ENCODE measurements around the gene OBSCN. TPM values are rescaled to one million over a fixed set of nuclear protein-coding genes. Genes with fewer than 3 reads are reported as not detected.
"Not testable (repeated sequence)": the region's sequence is repeated elsewhere in the genome, so short reads cannot be mapped to it uniquely, and the experiment has no call there.

OBSCN gene
- total and polyA plus RNA-seq, 10 of the 15 experiments (the other 5 are each of a cell fraction or from before 2014, with no cell fraction given), result 0.01 to 0.36 (median 0.08) TPM; not detected in 2

DNA sequence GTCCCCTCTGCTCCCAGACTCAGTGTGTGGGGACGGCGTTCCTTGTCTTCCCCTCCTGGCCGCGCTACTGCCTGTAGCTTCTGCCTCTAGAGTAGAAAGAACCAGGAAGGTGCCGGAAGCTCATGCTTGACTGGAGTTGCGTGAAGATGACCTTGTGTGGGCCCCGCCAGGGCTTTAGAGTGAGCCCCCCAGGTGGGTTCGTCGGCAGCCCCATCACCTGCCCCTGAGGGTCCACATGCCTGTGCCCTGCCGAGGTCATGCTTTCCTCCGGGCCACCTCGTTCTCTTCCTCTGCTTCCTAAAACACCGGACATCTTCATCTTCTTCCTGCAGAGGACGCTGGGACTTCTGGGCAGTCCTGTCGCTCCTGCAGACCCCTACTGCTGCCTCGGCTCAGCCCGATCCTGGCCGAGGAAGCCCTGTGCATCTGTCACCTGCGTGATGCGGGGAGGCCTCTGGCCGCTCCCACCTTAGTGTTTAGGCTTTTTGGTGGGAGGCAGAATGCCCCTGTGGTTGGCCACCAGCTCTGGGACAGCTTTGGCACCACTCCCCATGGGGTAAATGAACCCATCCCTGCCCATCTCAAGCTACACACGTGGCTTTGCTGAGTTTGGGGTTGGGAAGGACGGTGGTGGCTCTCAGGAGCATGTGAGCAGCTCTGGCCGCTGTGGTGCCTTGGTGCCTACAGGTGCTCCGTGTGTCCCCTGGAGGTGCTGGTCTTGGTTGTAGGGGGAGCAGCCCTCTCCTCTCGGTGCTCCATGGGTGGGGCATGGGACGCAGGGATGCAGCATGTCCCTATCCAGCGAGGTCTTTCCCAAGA, 12.3 kb downstream of the OBSCN start:
- no TSS peak for BruUV-seq (replicated peaks)
- Histone ChIP-seq H3K4me2 (ENCODE audit: control insufficient read depth, insufficient read depth) (no peak overlapping the region), H3K79me2 (ENCODE audit: control insufficient read depth, insufficient read depth, low read length) (no peaks in the 10 kb centered on the region), H3K9ac (ENCODE audit: control insufficient read depth, insufficient read depth, low read length) (no peak overlapping the region), H4K20me1 (ENCODE audit: control insufficient read depth, insufficient read depth) (no peaks in the 10 kb centered on the region), H3K4me3 (no peak overlapping the region), H3K27ac (ENCODE audit: control insufficient read depth, insufficient read depth) (no peak overlapping the region), H2AFZ (ENCODE audit: control insufficient read depth, low read depth, low read length) (no peak overlapping the region), H3K4me1 (ENCODE audit: control insufficient read depth, insufficient read depth, low read length) (no peaks in the 10 kb centered on the region), H3K9me3 (replicated peaks; ENCODE audit: control insufficient read depth, insufficient read depth, low read length) (no peaks in the 10 kb centered on the region; the same call in 2 of the 3 replicates), H3K36me3 (ENCODE audit: control insufficient read depth in 2 of 2, insufficient read depth in 2 of 2, low read length in 1 of 2) (no peaks in the 10 kb centered on the region), H3K27me3 (replicated peaks in 1 of 2; ENCODE audit: control insufficient read depth in 2 of 2, insufficient read depth in 2 of 2, low read length in 1 of 2) (no peaks in the 10 kb centered on the region)
- CTCF ChIA-PET, result no interaction called here
- intact Hi-C loops (cut with micrococcal nuclease; ENCODE audit: unreplicated experiment) (loop anchor here (10.0 kb wide), 1 partner anchor 65 kb away; no protein-coding TSS in a partner anchor), in situ Hi-C loops (cut with MboI) (no loop called here)
- FAIRE-seq, result no peak
- ATAC-seq, result no peak
- 42% methylated on average over 28 of the region's 28 CpGs for WGBS (ENCODE audit: insufficient coverage, insufficient replicate concordance, low lambda C conversion rate, missing lambda C conversion rate)
- no peak for TF ChIP-seq RAD51 (IDR thresholded peaks at IDR 0.05)
- TF ChIP-seq, protein P1, sequence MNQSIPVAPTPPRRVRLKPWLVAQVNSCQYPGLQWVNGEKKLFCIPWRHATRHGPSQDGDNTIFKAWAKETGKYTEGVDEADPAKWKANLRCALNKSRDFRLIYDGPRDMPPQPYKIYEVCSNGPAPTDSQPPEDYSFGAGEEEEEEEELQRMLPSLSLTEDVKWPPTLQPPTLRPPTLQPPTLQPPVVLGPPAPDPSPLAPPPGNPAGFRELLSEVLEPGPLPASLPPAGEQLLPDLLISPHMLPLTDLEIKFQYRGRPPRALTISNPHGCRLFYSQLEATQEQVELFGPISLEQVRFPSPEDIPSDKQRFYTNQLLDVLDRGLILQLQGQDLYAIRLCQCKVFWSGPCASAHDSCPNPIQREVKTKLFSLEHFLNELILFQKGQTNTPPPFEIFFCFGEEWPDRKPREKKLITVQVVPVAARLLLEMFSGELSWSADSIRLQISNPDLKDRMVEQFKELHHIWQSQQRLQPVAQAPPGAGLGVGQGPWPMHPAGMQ (IDR thresholded peaks at IDR 0.05; ENCODE audit: borderline replicate concordance), result no peak
- TF ChIP-seq ZNF274 (IDR thresholded peaks at IDR 0.05; ENCODE audit: insufficient read depth, insufficient read length), result no peak
- TF ChIP-seq, protein P2, sequence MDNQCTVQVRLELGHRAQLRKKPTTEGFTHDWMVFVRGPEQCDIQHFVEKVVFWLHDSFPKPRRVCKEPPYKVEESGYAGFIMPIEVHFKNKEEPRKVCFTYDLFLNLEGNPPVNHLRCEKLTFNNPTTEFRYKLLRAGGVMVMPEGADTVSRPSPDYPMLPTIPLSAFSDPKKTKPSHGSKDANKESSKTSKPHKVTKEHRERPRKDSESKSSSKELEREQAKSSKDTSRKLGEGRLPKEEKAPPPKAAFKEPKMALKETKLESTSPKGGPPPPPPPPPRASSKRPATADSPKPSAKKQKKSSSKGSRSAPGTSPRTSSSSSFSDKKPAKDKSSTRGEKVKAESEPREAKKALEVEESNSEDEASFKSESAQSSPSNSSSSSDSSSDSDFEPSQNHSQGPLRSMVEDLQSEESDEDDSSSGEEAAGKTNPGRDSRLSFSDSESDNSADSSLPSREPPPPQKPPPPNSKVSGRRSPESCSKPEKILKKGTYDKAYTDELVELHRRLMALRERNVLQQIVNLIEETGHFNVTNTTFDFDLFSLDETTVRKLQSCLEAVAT (IDR thresholded peaks at IDR 0.05), result no peak
- no peak for TF ChIP-seq CHD2 (IDR thresholded peaks at IDR 0.05; ENCODE audit: borderline replicate concordance, low read depth, low read length)
- SMC1A ChIA-PET (ENCODE audit: uncharacterized antibody, unreplicated experiment), result no interaction called here
- RAD21 ChIA-PET (ENCODE audit: unreplicated experiment), result no interaction called here
- POLR2A ChIA-PET, result no interaction called here
- no peak for DNase-seq (ENCODE audit: low read depth, low spot score)

DNA sequence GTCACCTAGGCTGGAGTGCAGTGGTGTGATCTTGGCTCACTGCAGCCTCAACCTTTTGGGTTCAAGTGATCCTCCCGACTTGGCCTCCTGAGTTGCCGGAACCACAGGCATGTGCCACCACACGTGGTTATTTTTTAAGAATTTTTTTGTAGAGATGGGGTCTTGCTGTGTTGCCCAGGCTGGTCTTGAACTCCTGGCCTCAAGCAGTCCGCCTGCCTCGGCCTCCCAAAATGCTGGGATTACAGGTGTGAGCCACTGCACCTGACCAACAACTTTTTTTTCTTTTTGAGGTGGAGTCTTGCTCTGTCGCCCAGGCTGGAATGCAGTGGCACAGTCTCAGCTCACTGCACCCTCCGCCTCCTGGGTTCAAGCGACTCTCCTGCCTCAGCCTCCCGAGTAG, 13.3 kb downstream of the OBSCN start:
- H3K9me3 ChIP-seq (replicated peaks; ENCODE audit: control insufficient read depth, insufficient read depth, low read length); H3K4me1 ChIP-seq (ENCODE audit: control insufficient read depth, insufficient read depth, low read length); H3K36me3 ChIP-seq (ENCODE audit: control insufficient read depth in 2 of 2, insufficient read depth in 2 of 2, low read length in 1 of 2); POLR2A ChIA-PET; H3K27ac ChIP-seq (ENCODE audit: control insufficient read depth, insufficient read depth); H2AFZ ChIP-seq (ENCODE audit: control insufficient read depth, low read depth, low read length); H3K4me3 ChIP-seq; DNase-seq (ENCODE audit: low read depth, low spot score); H3K27me3 ChIP-seq (replicated peaks in 1 of 2; ENCODE audit: control insufficient read depth in 2 of 2, insufficient read depth in 2 of 2, low read length in 1 of 2); H3K4me2 ChIP-seq (ENCODE audit: control insufficient read depth, insufficient read depth); RAD21 ChIA-PET (ENCODE audit: unreplicated experiment); intact Hi-C loops (cut with micrococcal nuclease; ENCODE audit: unreplicated experiment); H3K9ac ChIP-seq (ENCODE audit: control insufficient read depth, insufficient read depth, low read length); H4K20me1 ChIP-seq (ENCODE audit: control insufficient read depth, insufficient read depth); FAIRE-seq; ATAC-seq; CTCF ChIA-PET; SMC1A ChIA-PET (ENCODE audit: uncharacterized antibody, unreplicated experiment); BruUV-seq (replicated peaks); in situ Hi-C loops (cut with MboI); H3K79me2 ChIP-seq (ENCODE audit: control insufficient read depth, insufficient read depth, low read length): not testable (repeated sequence)
- WGBS (ENCODE audit: insufficient coverage, insufficient replicate concordance, low lambda C conversion rate, missing lambda C conversion rate), result 36% methylated on average over 9 of the region's 9 CpGs
